B cell (primary cell): Measurements from ENCODE around the gene INCA1. TPM values are rescaled to one million over a fixed set of nuclear protein-coding genes. Genes with fewer than 3 reads are reported as not detected.

Source experiments
- ATAC-seq: fragments of 200-7000 bp; cut with Tn5 transposase; one replicate; pipeline ENCODE4 v1.10.0; 2021; ENCODE audit warnings: low read depth, mild to moderate bottlenecking, moderate number of reproducible peaks, moderate library complexity
- CTCF ChIA-PET: fragments of 350-600 bp; sonication (Branson Sonifier 250); formaldehyde crosslinking; loops from one replicate; lab custom pipeline; 2021; ENCODE audit warnings: antibody characterized with exemption, inconsistent platforms; lab: Charles Lee
- POLR2A ChIA-PET: fragments of 350-600 bp; sonication (Branson Sonifier 250); formaldehyde crosslinking; loops from one replicate; lab custom pipeline; 2021; ENCODE audit warnings: antibody characterized with exemption; lab: Charles Lee
- DNase-seq: peaks from one replicate; pipeline ENCODE4 v3.0.0; 2013
- H2AFZ ChIP-seq: 2 replicates; pipeline ENCODE4 v1.6.1; 2012; ENCODE audit warnings: mild to moderate bottlenecking, low read depth, low read length; ENCODE audit not compliant: insufficient read depth, poor library complexity, severe bottlenecking
- H3K27ac ChIP-seq, 2 donors: 1 replicate in 1 of 2; 2 replicates in 1 of 2; pipeline ENCODE4 v1.5.1; 2012 to 2013; ENCODE audit warnings: low read length in 2 of 2, mild to moderate bottlenecking in 2 of 2, moderate library complexity in 1 of 2
- H3K27me3 ChIP-seq, 4 experiments: fragments of 200-600 bp in 1 of 4; sonication (generic) in 1 of 4; replicated peaks in 1 of 4; 1 replicate in 2 of 4; 2 replicates in 2 of 4; pipeline versions ENCODE4 v1.6.1 to v1.7.0; 2013 to 2016; ENCODE audit warnings: low read length in 3 of 4, mild to moderate bottlenecking in 2 of 4, mixed read lengths in 1 of 4, moderate library complexity in 1 of 4; ENCODE audit not compliant: insufficient read depth in 4 of 4, control insufficient read depth in 3 of 4; ENCODE audit errors: control extremely low read depth in 1 of 4
- H3K36me3 ChIP-seq, 2 experiments: replicated peaks in 1 of 2; 1 replicate in 1 of 2; 2 replicates in 1 of 2; pipeline versions ENCODE4 v1.6.1 to v1.7.1; 2013; ENCODE audit warnings: low read length in 1 of 2; ENCODE audit not compliant: insufficient read depth in 2 of 2, control insufficient read depth in 1 of 2; ENCODE audit errors: control extremely low read depth in 1 of 2, extremely low read depth in 1 of 2
- H3K4me1 ChIP-seq, 2 donors: fragments of 200-600 bp in 1 of 2; sonication (generic) in 1 of 2; 1 replicate in 1 of 2; 2 replicates in 1 of 2; pipeline versions ENCODE4 v1.5.1 to v1.6.1; 2013 to 2017; ENCODE audit warnings: low read length in 2 of 2; ENCODE audit not compliant: control insufficient read depth in 2 of 2, insufficient read depth in 2 of 2
- H3K4me2 ChIP-seq: replicated peaks from 2 replicates; pipeline ENCODE3; 2012; ENCODE audit warnings: mild to moderate bottlenecking, low read depth, low read length; ENCODE audit not compliant: poor library complexity, severe bottlenecking
- H3K4me3 ChIP-seq, 5 experiments: fragments of 200-600 bp in 1 of 5; sonication (generic) in 1 of 5; 1 replicate in 3 of 5; 2 replicates in 2 of 5; pipeline versions ENCODE4 v1.5.1 to v1.7.0; 2011 to 2016; ENCODE audit warnings: low read length in 4 of 5, mild to moderate bottlenecking in 4 of 5, low read depth in 2 of 5, control low read depth in 1 of 5, moderate library complexity in 1 of 5; ENCODE audit not compliant: insufficient read depth in 1 of 5; ENCODE audit errors: control extremely low read depth in 1 of 5, extremely low read depth in 1 of 5
- H3K79me2 ChIP-seq: fragments of 200-600 bp; sonication (generic); one replicate; pipeline ENCODE4 v1.6.0; 2016; ENCODE audit warnings: low read length; ENCODE audit not compliant: control insufficient read depth, insufficient read depth
- H3K9ac ChIP-seq: fragments of 200-600 bp; sonication (generic); 2 replicates; pipeline ENCODE4 v1.6.1; 2017; ENCODE audit warnings: mild to moderate bottlenecking, low read length, moderate library complexity
- H3K9me3 ChIP-seq, 3 donors: one replicate each; pipeline versions ENCODE4 v1.6.1 to v1.7.1; 2013; ENCODE audit warnings: low read length in 2 of 3; ENCODE audit not compliant: control insufficient read depth in 2 of 3, insufficient read depth in 1 of 3; ENCODE audit errors: control extremely low read depth in 1 of 3
- H4K20me1 ChIP-seq: 2 replicates; pipeline ENCODE4 v1.6.0; 2012; ENCODE audit warnings: mild to moderate bottlenecking, low read length; ENCODE audit not compliant: insufficient read depth, control insufficient read depth, poor library complexity, severe bottlenecking
- H3K27ac Mint-ChIP-seq: one replicate; pipeline ENCODE4 v1.8.0; 2021; ENCODE audit warnings: mixed read lengths
- H3K27me3 Mint-ChIP-seq: one replicate; pipeline ENCODE4 v1.8.0; 2021; ENCODE audit warnings: mixed read lengths
- H3K4me1 Mint-ChIP-seq: one replicate; pipeline ENCODE4 v1.8.0; 2021; ENCODE audit warnings: mixed read lengths
- H3K4me3 Mint-ChIP-seq: one replicate; pipeline ENCODE4 v1.8.0; 2021; ENCODE audit warnings: mixed read lengths
- H3K9me3 Mint-ChIP-seq: one replicate; pipeline ENCODE4 v1.8.0; 2022; ENCODE audit warnings: mixed read lengths; ENCODE audit not compliant: insufficient read depth
- CTCF ChIP-seq: fragments of 200-600 bp; IDR thresholded peaks from one replicate; pipeline ENCODE4 v1.8.0; 2022; ENCODE audit warnings: antibody characterized with exemption, mild to moderate bottlenecking
- EZH2 ChIP-seq: IDR thresholded peaks from 2 replicates; pipeline ENCODE4 v1.6.1; 2012; ENCODE audit warnings: borderline replicate concordance, low read depth, mild to moderate bottlenecking, moderate library complexity, low read length; ENCODE audit not compliant: insufficient read depth, poor library complexity, severe bottlenecking
- WGBS: methylation state at CpG from one replicate; pipeline ENCODE4 v1.1.5; 2013; ENCODE audit warnings: missing lambda C conversion rate; ENCODE audit not compliant: insufficient coverage; 5-methylcytosine and 5-hydroxymethylcytosine counted together
- intact Hi-C: fragments of 100-400 bp; cut with micrococcal nuclease; formaldehyde crosslinking; loops from one replicate; pipeline ENCODE4 v1.10.0; 2022
- polyA plus RNA-seq: library from polyadenylated mRNA; depleted of rRNA; stranded (reverse); fragments of >200 nt; gene quantifications from 2 replicates; pipeline ENCODE4 v1.2.3, GENCODE V29; 2012
- total RNA-seq, 2 donors: library from RNA; stranded (reverse); fragments of 120-200 nt in 1 of 2; gene quantifications; 1 replicate in 1 of 2; 2 replicates in 1 of 2; pipeline versions ENCODE4 v1.2.3 to v1.2.4, GENCODE V29; 2013 to 2022

INCA1 gene
- total and polyA plus RNA-seq, 2 donors (not counting 1 experiment from before 2014, with no cell fraction given) = 0.30 to 0.60 TPM

- H3K4me1 Mint-ChIP-seq = peaks cover 15% of the 10 kb centered on the region
- Histone ChIP-seq H3K9ac (peak within 1 kb of the TSS; percentile 73), H3K27me3 (no peaks in the 10 kb centered on the region), H3K27ac (peak within 1 kb of the TSS; percentile 67 to 68), H4K20me1 (no peaks in the 10 kb centered on the region), H3K4me1 (peaks cover 17 to 22% of the 10 kb centered on the region in 2 donors), H3K9me3 (no peaks in the 10 kb centered on the region), H3K4me3 (peak within 1 kb of the TSS; percentile 68 to 92 (median 84)), H3K36me3 (peaks cover 0 to 11% of the 10 kb centered on the region in 2 experiments), H3K79me2 (peaks cover 26% of the 10 kb centered on the region), H2AFZ (peak within 1 kb of the TSS; percentile 75), H3K4me2 (peak within 1 kb of the TSS; percentile 85)
- H3K27me3 Mint-ChIP-seq = no peaks in the 10 kb centered on the region
- intact Hi-C loops = loop anchor here (1.0 to 5.0 kb wide), 12 partner anchors 12 to 258 kb away; partner anchors contain the start of genes ARRB2, C17orf107, CAMTA2 and INCA1
- no peaks in the 10 kb centered on the region for H3K9me3 Mint-ChIP-seq
- WGBS = under 1% methylated on average over 55 of the region's 66 CpGs
- CTCF ChIA-PET = interaction anchor here (0.5 to 4.3 kb wide), 22 partner anchors 11 to 453 kb away, joined by 3 to 32 read pairs (median 4); partner anchors contain the start of genes CAMTA2, CHRNE, PFN1 and RNF167
- no peak within 1 kb of the TSS for H3K27ac Mint-ChIP-seq
- peak; percentile 99 for DNase-seq
- ATAC-seq = peak; percentile 68
- H3K4me3 Mint-ChIP-seq = no peak within 1 kb of the TSS
- POLR2A ChIA-PET = interaction anchor here (0.6 to 4.7 kb wide), 24 partner anchors 11 to 825 kb away, joined by 3 to 81 read pairs (median 5); partner anchors contain the start of genes ARRB2, C17orf107, CAMTA2 and CHRNE
- TF ChIP-seq EZH2 (no peak), CTCF (peak; percentile 16)
Observed at GRCh38 chr17:4967539-4968485, 29.5 kb downstream of the INCA1 start, which contains the start of gene SPAG7. Gene SPAG7, minus strand, starts transcription at chr17:4967817. Its CDS starts 13 bp downstream, at chr17:4967804.
